SK-N-SH (cell line): ENCODE data around the gene DHPS. TPM values are rescaled to one million over a fixed set of nuclear protein-coding genes. Genes with fewer than 3 reads are reported as not detected.
A peak's percentile ranks its signal among the peaks of the same experiment; 100 is the strongest.

Source experiments
- CTCF ChIA-PET: fragments of 300-600, 350-600 bp; formaldehyde crosslinking; extraction: SDS; loops from one replicate; lab custom pipeline; 2021; lab: Yijun Ruan, JAX
- POLR2A ChIA-PET: fragments of 350-600 bp; sonication (Branson Sonifier 250); formaldehyde crosslinking; extraction: SDS; loops from one replicate; lab custom pipeline; 2020; ENCODE audit warnings: antibody characterized with exemption, inconsistent platforms; lab: Yijun Ruan, JAX
- DNase-seq: peaks from one replicate; pipeline ENCODE4 v3.0.0; 2012
- H2AFZ ChIP-seq: fragments of 200-600 bp; sonication (generic); 2 replicates; pipeline ENCODE4 v1.8.1; 2016; ENCODE audit warnings: antibody characterized with exemption, mild to moderate bottlenecking, low read depth
- H3F3A ChIP-seq: fragments of 200-600 bp; sonication (generic); replicated peaks from 2 replicates; pipeline ENCODE3; 2016; ENCODE audit warnings: antibody characterized with exemption, mild to moderate bottlenecking; ENCODE audit not compliant: insufficient read depth
- H3K27ac ChIP-seq, 2 experiments: fragments of 200-500 bp in 1 of 2; fragments of 200-600 bp in 1 of 2; sonication (Bioruptor generic) in 1 of 2; sonication (generic), shearing (Covaris generic) in 1 of 2; 2 replicates each; pipeline versions ENCODE4 v1.5.1 to v1.6.1; 2014 to 2016; ENCODE audit warnings: low read depth in 2 of 2, inconsistent platforms in 1 of 2, low read length in 1 of 2, mild to moderate bottlenecking in 1 of 2, mixed read lengths in 1 of 2
- H3K27me3 ChIP-seq: fragments of 200-600 bp; sonication (generic), shearing (Covaris generic); 2 replicates; pipeline ENCODE4 v1.6.1; 2016; ENCODE audit warnings: mixed run types; ENCODE audit not compliant: insufficient read depth
- H3K36me3 ChIP-seq, 2 experiments: fragments of 200-500 bp in 1 of 2; fragments of 200-600 bp in 1 of 2; sonication (Bioruptor generic) in 1 of 2; sonication (generic) in 1 of 2; replicated peaks in 1 of 2; 2 replicates each; pipeline versions ENCODE3 to v1.5.1; 2014 to 2016; ENCODE audit warnings: low read length in 1 of 2, mild to moderate bottlenecking in 1 of 2; ENCODE audit not compliant: insufficient read depth in 2 of 2, control insufficient read depth in 1 of 2
- H3K4me1 ChIP-seq, 2 experiments: fragments of 200-500 bp in 1 of 2; fragments of 200-600 bp in 1 of 2; sonication (Bioruptor generic) in 1 of 2; sonication (generic), shearing (Covaris generic) in 1 of 2; 2 replicates each; pipeline versions ENCODE4 v1.5.1 to v1.6.1; 2014 to 2016; ENCODE audit warnings: low read depth in 1 of 2, low read length in 1 of 2, mixed run types in 1 of 2; ENCODE audit not compliant: insufficient read depth in 2 of 2, control insufficient read depth in 1 of 2
- H3K4me2 ChIP-seq: fragments of 200-600 bp; sonication (generic), shearing (Covaris generic); 2 replicates; pipeline ENCODE4 v1.6.1; 2017; ENCODE audit warnings: mixed run types
- H3K4me3 ChIP-seq, 2 experiments: fragments of 200-500 bp in 1 of 2; fragments of 200-600 bp in 1 of 2; sonication (Bioruptor generic) in 1 of 2; sonication (generic), shearing (Covaris generic) in 1 of 2; 2 replicates each; pipeline versions ENCODE4 v1.5.1 to v1.8.1; 2014 to 2016; ENCODE audit warnings: low read depth in 2 of 2, inconsistent platforms in 1 of 2, low read length in 1 of 2, mild to moderate bottlenecking in 1 of 2, mixed read lengths in 1 of 2, moderate library complexity in 1 of 2
- H3K79me2 ChIP-seq: fragments of 200-600 bp; sonication (generic); 2 replicates; pipeline ENCODE4 v1.8.1; 2017; ENCODE audit warnings: mild to moderate bottlenecking; ENCODE audit not compliant: insufficient read depth
- H3K9ac ChIP-seq: fragments of 200-600 bp; sonication (generic); 2 replicates; pipeline ENCODE4 v1.6.1; 2017; ENCODE audit warnings: mixed run types
- H3K9me2 ChIP-seq: fragments of 200-600 bp; sonication (generic); 2 replicates; pipeline ENCODE4 v1.6.1; 2017; ENCODE audit warnings: mixed run types
- H3K9me3 ChIP-seq: fragments of 200-600 bp; sonication (generic); 2 replicates; pipeline ENCODE4 v1.6.1; 2017; ENCODE audit warnings: mixed run types, mild to moderate bottlenecking, moderate library complexity
- H4K20me1 ChIP-seq: fragments of 200-600 bp; sonication (generic); 2 replicates; pipeline ENCODE4 v1.6.1; 2017; ENCODE audit warnings: mild to moderate bottlenecking, mixed run types; ENCODE audit not compliant: insufficient read depth
- CHD2 ChIP-seq: fragments of 150-350 bp; IDR thresholded peaks from 2 replicates; pipeline ENCODE4 v1.6.1; 2018; ENCODE audit warnings: low read length; ENCODE audit not compliant: partially characterized antibody
- FOSL2 ChIP-seq: IDR thresholded peaks from 2 replicates; pipeline ENCODE4 v1.4.0; 2012; ENCODE audit warnings: low read depth, mild to moderate bottlenecking, moderate library complexity, borderline replicate concordance
- GABPA ChIP-seq: IDR thresholded peaks from 2 replicates; pipeline ENCODE4 v1.4.0; 2012; ENCODE audit warnings: low read depth, mild to moderate bottlenecking
- IRF3 ChIP-seq: fragments of 150-350 bp; IDR thresholded peaks from 2 replicates; pipeline ENCODE4 v1.6.1; 2016; ENCODE audit warnings: mild to moderate bottlenecking, low read depth, low read length
- JUND ChIP-seq: IDR thresholded peaks from 2 replicates; pipeline ENCODE4 v1.4.0; 2012
- MAX ChIP-seq: IDR thresholded peaks from 2 replicates; pipeline ENCODE4 v1.4.0; 2012; ENCODE audit warnings: low read depth
- MXI1 ChIP-seq: IDR thresholded peaks from 2 replicates; pipeline ENCODE4 v1.6.1; 2012; ENCODE audit warnings: mild to moderate bottlenecking, low read depth, low read length, improper control_type of control experiment
- NRF1 ChIP-seq: IDR thresholded peaks from 2 replicates; pipeline ENCODE4 v1.6.1; 2012; ENCODE audit warnings: low read depth, mild to moderate bottlenecking, low read length
- POLR2AphosphoS5 ChIP-seq: IDR thresholded peaks from 2 replicates; pipeline ENCODE4 v1.6.1; 2012; ENCODE audit warnings: low read depth, low read length
- RAD21 ChIP-seq: IDR thresholded peaks from 2 replicates; pipeline ENCODE4 v1.6.1; 2012; ENCODE audit warnings: mild to moderate bottlenecking, low read length
- RFX5 ChIP-seq: IDR thresholded peaks from 2 replicates; pipeline ENCODE4 v1.6.1; 2012; ENCODE audit warnings: mild to moderate bottlenecking, improper control_type of control experiment, low read length
- RXRA ChIP-seq: IDR thresholded peaks from 2 replicates; pipeline ENCODE4 v1.4.0; 2012; ENCODE audit warnings: low read depth, mild to moderate bottlenecking, borderline replicate concordance
- SIN3A ChIP-seq: IDR thresholded peaks from 2 replicates; pipeline ENCODE4 v1.6.1; 2012; ENCODE audit warnings: low read depth, mild to moderate bottlenecking, low read length, moderate library complexity, borderline replicate concordance
- TCF12 ChIP-seq: IDR thresholded peaks from 2 replicates; pipeline ENCODE4 v1.4.0; 2012
- USF2 ChIP-seq: fragments of 150-350 bp; IDR thresholded peaks from 2 replicates; pipeline ENCODE4 v1.6.1; 2017; ENCODE audit warnings: antibody characterized with exemption, low read length, low read depth, borderline replicate concordance
- ZBTB33 ChIP-seq: IDR thresholded peaks from 2 replicates; pipeline ENCODE4 v1.4.0; 2012; ENCODE audit warnings: low read depth, borderline replicate concordance
- WGBS: methylation state at CpG from one replicate; pipeline ENCODE4 v1.1.6; 2017; ENCODE audit warnings: low lambda C conversion rate; 5-methylcytosine and 5-hydroxymethylcytosine counted together
- polyA plus RNA-seq, 3 experiments: library from polyadenylated mRNA; depleted of rRNA; stranded (reverse); fragments of >200 nt; gene quantifications; 2 replicates each; pipeline ENCODE4 v1.2.3, GENCODE V29; 2012

Gene DHPS
- polyA plus RNA-seq, 1 of the 3 experiments (the other 2 are of a cell fraction), result 179 TPM

- TF ChIP-seq NRF1, result peak; percentile 71
- peak; percentile 31; the same call in 1 of the 2 replicates for TF ChIP-seq GABPA
- no peak for TF ChIP-seq IRF3
- TF ChIP-seq SIN3A, result peak; percentile 84
- no peak for TF ChIP-seq TCF12
- no peak for TF ChIP-seq FOSL2
- peak; percentile 99 for TF ChIP-seq MAX
- TF ChIP-seq JUND, result no peak
- no peak for TF ChIP-seq RXRA
- peak; percentile 100 for TF ChIP-seq MXI1
- TF ChIP-seq RAD21, result no peak
- TF ChIP-seq POLR2AphosphoS5, result peak; percentile 68
These were observed 42.2 kb upstream of the DHPS start, which contains the start of gene TNPO2 (continued) for GRCh38 chr19:12723641-12724426.

GRCh38 chr19:12723381-12723640 is 41.6 kb upstream of the DHPS start:
- DNase-seq, result no peak
- Histone ChIP-seq H3K4me2 (peak overlapping the region; percentile 89), H3K79me2 (peaks cover 52% of the 10 kb centered on the region), H3K4me3 (peak overlapping the region; percentile 63 to 77), H2AFZ (peak overlapping the region; percentile 75), H3K27me3 (no peaks in the 10 kb centered on the region), H3K27ac (peak overlapping the region; percentile 88 to 89), H3K9ac (peak overlapping the region; percentile 95), H3K9me3 (no peaks in the 10 kb centered on the region), H3F3A (peaks cover 21% of the 10 kb centered on the region), H3K9me2 (no peaks in the 10 kb centered on the region), H4K20me1 (no peaks in the 10 kb centered on the region), H3K4me1 (peaks cover 7 to 8% of the 10 kb centered on the region in 2 experiments; a peak in 3 of 4 replicates), H3K36me3 (peaks cover 9 to 14% of the 10 kb centered on the region in 2 experiments)
- 0% methylated on average over 7 of the region's 7 CpGs for WGBS
- CTCF ChIA-PET, result interaction anchor here (0.7 to 3.8 kb wide), 5 partner anchors 9 to 125 kb away, joined by 3 to 25 read pairs (median 4); partner anchors contain the start of gene TRIR
- no peak for TF ChIP-seq CHD2
- no peak for TF ChIP-seq RXRA
- TF ChIP-seq USF2, result no peak
- TF ChIP-seq TCF12, result no peak
- TF ChIP-seq SIN3A, result no peak
- no peak for TF ChIP-seq RFX5
- no peak for TF ChIP-seq ZBTB33
- POLR2A ChIA-PET, result interaction anchor here (0.6 to 1.6 kb wide), 9 partner anchors 8 to 223 kb away, joined by 3 to 6 read pairs (median 4); partner anchors contain the start of genes FBXW9, JUNB and RAD23A
